GM19372 (cell line): ENCODE measurements around the gene PDGFD.
"Not testable (repeated sequence)": the region's sequence is repeated elsewhere in the genome, so short reads cannot be mapped to it uniquely, and the experiment has no call there.

Experiments
- ATAC-seq: cut with Tn5 transposase; IDR thresholded peaks from one replicate; pipeline ENCODE4 v1.9.1; 2021; ENCODE audit warnings: mild to moderate bottlenecking, low read depth, moderate library complexity; ENCODE audit not compliant: unreplicated experiment

The PDGFD gene

DNA sequence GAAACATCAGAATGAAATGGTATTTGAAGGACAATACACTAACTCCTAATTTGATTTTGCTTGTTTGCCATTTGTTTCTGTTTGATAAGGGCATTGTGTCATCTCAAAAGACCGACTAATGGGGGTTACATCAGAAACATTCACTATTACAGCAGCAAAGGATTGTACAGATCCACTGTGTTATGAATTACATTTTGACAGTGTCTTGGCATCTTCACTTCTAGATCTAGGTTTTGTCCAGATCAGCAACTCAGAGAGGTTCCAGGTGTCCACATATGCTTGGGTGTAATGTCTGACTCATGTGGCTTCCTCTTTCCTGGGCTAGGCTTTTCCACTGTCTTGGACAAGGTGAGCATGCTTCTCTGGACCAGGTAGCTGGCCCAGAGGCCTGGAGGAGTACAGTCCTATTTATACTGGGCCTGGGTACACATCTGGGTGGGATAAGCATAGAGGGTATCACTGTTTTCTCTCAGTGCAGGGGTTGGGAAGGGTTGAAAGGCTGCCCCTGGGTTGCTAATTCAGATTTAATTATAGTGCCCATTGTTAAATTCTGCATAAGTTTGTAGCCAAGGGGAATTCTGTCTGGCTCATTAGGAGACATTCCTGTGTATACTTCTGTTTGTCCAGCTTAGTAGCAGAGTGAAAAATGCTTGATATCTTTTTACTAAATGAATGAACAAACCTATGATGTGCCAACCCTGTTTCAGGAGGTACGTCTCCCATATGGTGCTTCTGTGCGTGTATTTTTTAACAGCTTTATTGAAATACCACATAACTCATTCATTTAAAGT is 103.7 kb downstream of the PDGFD start:
- ATAC-seq = no peak

DNA sequence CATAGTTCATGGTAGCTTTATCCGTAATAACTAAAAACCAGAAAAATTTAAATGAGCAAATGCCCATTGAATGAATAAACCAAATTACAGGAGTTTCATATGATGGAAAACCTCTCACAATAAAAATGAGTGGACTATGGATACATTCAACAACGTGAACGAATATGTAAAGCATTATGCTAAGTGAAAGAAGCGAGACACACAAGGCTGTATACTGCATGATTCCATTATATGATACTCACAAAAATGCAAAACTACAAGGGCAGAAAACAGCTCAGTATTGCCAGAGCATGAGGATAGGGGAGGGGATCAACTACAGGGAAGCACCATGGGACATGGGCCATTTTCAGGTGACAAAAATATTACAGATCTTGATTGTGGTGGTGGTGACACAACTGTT is 105.3 kb downstream of the PDGFD start:
- ATAC-seq = no peak

GRCh38 chr11:104057908-104058307 is 106.0 kb downstream of the PDGFD start:
- ATAC-seq = no peak

- no peak for ATAC-seq
Measured at GRCh38 chr11:104055596-104055995, 108.4 kb downstream of the PDGFD start.

- ATAC-seq = no peak
Measured at GRCh38 chr11:104054911-104055529, 108.9 kb downstream of the PDGFD start.

- no peak for ATAC-seq
Measured at GRCh38 chr11:104053743-104054478, 110.0 kb downstream of the PDGFD start.

GRCh38 chr11:104051778-104052177 is 112.2 kb downstream of the PDGFD start:
- no peak for ATAC-seq

GRCh38 chr11:104049116-104049515 is 114.8 kb downstream of the PDGFD start:
- no peak for ATAC-seq

DNA sequence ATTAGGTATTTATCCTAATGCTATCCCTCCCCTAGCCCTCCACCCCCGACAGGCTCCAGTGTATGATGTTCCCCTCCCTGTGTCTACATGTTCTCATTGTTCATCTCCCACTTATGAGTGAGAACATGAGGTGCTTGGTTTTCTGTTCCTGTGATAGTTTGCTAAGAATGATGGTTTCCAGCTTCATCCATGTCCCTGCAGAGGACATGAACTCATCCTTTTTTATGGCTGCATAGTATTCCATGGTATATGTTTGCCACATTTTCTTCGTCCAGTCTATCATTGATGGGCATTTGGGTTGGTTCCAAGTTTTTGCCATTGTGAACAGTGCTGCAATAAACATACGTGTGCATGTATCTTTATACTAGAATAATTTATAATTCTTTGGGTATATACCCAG is 117.1 kb downstream of the PDGFD start:
- not testable (repeated sequence) for ATAC-seq

DNA sequence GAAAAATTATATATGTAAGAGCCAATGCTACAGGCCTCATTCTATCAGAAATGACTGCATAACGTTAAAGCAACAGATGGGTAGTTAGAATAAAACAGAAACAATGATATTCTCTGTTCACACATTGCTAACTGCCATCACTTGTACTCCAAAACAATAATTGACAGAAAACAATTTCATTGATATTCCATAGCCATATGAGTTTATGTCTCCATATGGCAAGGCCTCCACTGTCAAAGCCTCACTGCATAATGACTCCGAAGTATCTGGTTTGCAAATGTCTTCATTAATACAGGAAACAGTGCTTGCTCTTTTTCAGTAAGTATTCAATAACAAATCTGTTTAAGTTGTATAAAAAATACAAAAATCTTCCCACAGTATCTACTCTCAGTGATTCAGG is 117.6 kb downstream of the PDGFD start:
- ATAC-seq = no peak

GRCh38 chr11:104043678-104044239 is 120.2 kb downstream of the PDGFD start:
- no peak for ATAC-seq

- no peak for ATAC-seq
Measured at GRCh38 chr11:104043142-104043541, 120.8 kb downstream of the PDGFD start.

GRCh38 chr11:104041792-104042191 is 122.2 kb downstream of the PDGFD start:
- ATAC-seq = no peak

- ATAC-seq = no peak
Measured at GRCh38 chr11:104036995-104037394, 127.0 kb downstream of the PDGFD start.

- no peak for ATAC-seq
Measured at GRCh38 chr11:104036588-104036987, 127.4 kb downstream of the PDGFD start, which contains the start of gene DDI1. Gene DDI1, plus strand, starts transcription at chr11:104036640. Its CDS starts 183 bp downstream, at chr11:104036823.

DNA sequence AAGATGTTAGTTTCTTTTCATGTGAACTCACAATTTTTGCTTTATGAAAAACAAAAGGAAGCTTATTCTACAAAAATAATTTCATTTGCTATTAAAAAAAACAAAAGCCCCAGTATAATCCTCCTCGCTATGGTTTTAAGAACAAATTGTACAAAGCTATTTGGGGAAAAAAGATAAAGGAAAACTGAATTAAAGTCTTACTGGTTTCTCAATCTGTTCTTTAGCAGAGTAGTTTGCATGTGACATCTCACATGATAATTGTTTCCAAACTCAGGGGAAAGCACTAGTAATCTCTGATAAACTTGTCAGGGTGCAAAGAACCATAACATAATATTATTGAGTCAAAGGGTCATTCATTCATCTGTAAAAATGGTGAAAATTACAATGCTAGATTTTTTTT is 130.4 kb downstream of the PDGFD start:
- ATAC-seq = no peak

GRCh38 chr11:104033134-104033533 is 130.8 kb downstream of the PDGFD start:
- no peak for ATAC-seq

- ATAC-seq = no peak
Measured at GRCh38 chr11:104028476-104029263, 135.3 kb downstream of the PDGFD start.

DNA sequence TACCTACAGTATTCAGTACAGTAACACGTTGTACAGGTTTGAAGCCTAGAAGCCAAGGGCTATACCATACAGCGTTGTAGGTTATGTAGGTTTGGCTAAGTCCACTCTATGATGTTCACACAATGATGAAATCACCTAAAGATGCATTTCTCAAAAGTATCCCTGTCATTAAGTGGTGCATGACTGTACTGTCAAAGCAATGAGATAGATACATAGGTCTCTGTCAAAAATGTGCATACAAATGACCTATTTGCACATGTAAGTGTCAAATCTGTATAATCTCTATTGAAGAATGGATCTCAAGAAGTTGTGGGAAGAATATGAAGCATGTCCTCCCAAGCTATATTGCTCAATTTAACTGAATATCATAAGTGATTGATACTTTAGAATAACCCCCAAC is 139.4 kb downstream of the PDGFD start:
- no peak for ATAC-seq
